Common myeloid progenitor, CD34-positive (primary cell): ENCODE data around the gene PTGR3.
A peak's percentile ranks its signal among the peaks of the same experiment; 100 is the strongest.

Source experiments
- CTCF ChIA-PET: fragments of 350-600 bp; sonication (Branson Sonifier 250); formaldehyde crosslinking; loops from one replicate; lab custom pipeline; 2021; ENCODE audit warnings: antibody characterized with exemption; lab: Charles Lee
- POLR2A ChIA-PET: fragments of 350-600 bp; sonication (Branson Sonifier 250); formaldehyde crosslinking; loops from one replicate; lab custom pipeline; 2021; ENCODE audit warnings: antibody characterized with exemption; lab: Charles Lee
- DNase-seq, 3 donors: peaks; one replicate each; pipeline versions ENCODE4 v3.0.0 to v3.0.0-alpha.2; 2013
- H3K27ac ChIP-seq, 2 experiments: 1 replicate in 1 of 2; 2 replicates in 1 of 2; pipeline ENCODE4 v1.7.0; 2013; ENCODE audit warnings: inconsistent platforms in 2 of 2, low read length in 2 of 2, mild to moderate bottlenecking in 2 of 2, low read depth in 1 of 2, moderate library complexity in 1 of 2; ENCODE audit not compliant: severe bottlenecking in 2 of 2, insufficient read depth in 1 of 2, poor library complexity in 1 of 2
- H3K27me3 ChIP-seq, 5 experiments: replicated peaks in 2 of 5; 1 replicate in 3 of 5; 2 replicates in 2 of 5; pipeline versions ENCODE4 v1.6.1 to v1.7.0; 2013; ENCODE audit warnings: low read length in 4 of 5, mild to moderate bottlenecking in 2 of 5, moderate library complexity in 2 of 5, inconsistent platforms in 1 of 5; ENCODE audit not compliant: insufficient read depth in 5 of 5, control insufficient read depth in 4 of 5
- H3K36me3 ChIP-seq, 4 experiments: 1 replicate in 2 of 4; 2 replicates in 2 of 4; pipeline versions ENCODE4 v1.6.1 to v1.7.0; 2013; ENCODE audit warnings: low read length in 3 of 4, control low read depth in 1 of 4, mild to moderate bottlenecking in 1 of 4; ENCODE audit not compliant: control insufficient read depth in 4 of 4, insufficient read depth in 4 of 4
- H3K4me1 ChIP-seq, 4 experiments: 1 replicate in 3 of 4; 2 replicates in 1 of 4; pipeline versions ENCODE4 v1.6.1 to v1.7.1; 2013; ENCODE audit warnings: low read length in 3 of 4, mild to moderate bottlenecking in 3 of 4, control low read depth in 1 of 4, inconsistent platforms in 1 of 4, moderate library complexity in 1 of 4; ENCODE audit not compliant: control insufficient read depth in 4 of 4, insufficient read depth in 4 of 4; ENCODE audit errors: control extremely low read depth in 1 of 4
- H3K4me3 ChIP-seq, 7 experiments: 1 replicate in 4 of 7; 2 replicates in 3 of 7; pipeline versions ENCODE4 v1.5.1 to v1.7.0; 2013; ENCODE audit warnings: mild to moderate bottlenecking in 7 of 7, low read length in 6 of 7, moderate library complexity in 6 of 7, inconsistent platforms in 2 of 7, low read depth in 2 of 7, control low read depth in 1 of 7; ENCODE audit not compliant: insufficient read depth in 4 of 7, control insufficient read depth in 1 of 7; ENCODE audit errors: extremely low read depth in 1 of 7
- H3K9me3 ChIP-seq, 5 experiments: 1 replicate in 4 of 5; 2 replicates in 1 of 5; pipeline versions ENCODE4 v1.6.1 to v1.7.1; 2013; ENCODE audit warnings: low read length in 4 of 5, mild to moderate bottlenecking in 2 of 5, inconsistent platforms in 1 of 5, low read depth in 1 of 5, moderate library complexity in 1 of 5; ENCODE audit not compliant: control insufficient read depth in 4 of 5, insufficient read depth in 2 of 5; ENCODE audit errors: control extremely low read depth in 1 of 5
- WGBS: methylation state at CpG from one replicate; pipeline ENCODE4 v1.1.5; 2013; ENCODE audit not compliant: insufficient coverage; 5-methylcytosine and 5-hydroxymethylcytosine counted together

PTGR3 gene

DNA sequence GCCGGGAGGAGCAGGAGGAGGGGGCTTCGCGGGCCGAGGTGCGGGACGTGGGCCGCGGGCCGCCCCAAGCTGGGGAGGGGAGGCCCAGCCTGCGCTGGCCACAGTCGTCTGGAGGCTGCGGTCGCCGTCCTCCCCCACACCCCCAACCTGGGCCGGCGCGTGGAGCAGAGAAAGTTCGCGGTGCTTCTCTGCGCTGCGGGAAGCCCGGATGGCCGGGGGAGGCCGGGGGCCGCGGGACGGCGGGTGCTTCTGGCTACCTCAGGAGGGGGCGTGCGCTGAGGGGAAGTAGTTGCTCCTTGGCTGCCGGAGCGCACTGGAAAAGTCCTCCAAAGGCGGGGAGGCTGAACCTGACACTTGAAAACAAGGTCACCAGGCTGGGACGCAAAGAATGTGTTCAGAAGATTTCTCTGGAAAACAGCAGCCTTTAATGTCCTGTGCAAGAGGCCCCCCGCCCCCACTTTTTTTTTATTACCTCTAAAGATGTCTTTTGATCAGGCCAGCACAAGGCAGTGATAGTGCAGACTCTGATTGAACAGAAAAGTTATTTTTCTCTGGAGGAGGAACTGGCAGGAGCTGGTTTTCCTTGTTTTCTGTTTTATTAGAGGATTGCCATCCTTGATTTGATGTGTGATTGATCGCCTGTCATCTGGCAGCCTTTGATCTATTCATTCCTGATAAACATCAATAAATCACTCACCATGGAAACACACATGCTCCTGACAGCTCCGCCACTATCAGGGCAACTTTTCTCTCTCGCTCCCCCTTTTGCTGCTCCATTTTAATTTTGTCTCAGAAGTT is 3.2 kb upstream of the PTGR3 start:
- peaks cover 0 to 4% (median 3%) of the 10 kb centered on the region in 4 experiments for H3K36me3 ChIP-seq
- ChIA-PET POLR2A (interaction anchor here (1.2 kb wide), 1 partner anchor 33 kb away, joined by 6 read pairs; no protein-coding TSS in a partner anchor), CTCF (interaction anchor here (1.0 to 1.1 kb wide), 2 partner anchors 10 to 14 kb away, joined by 3 to 5 read pairs; no protein-coding TSS in a partner anchor)
- H3K9me3 ChIP-seq, result no peaks in the 10 kb centered on the region
- H3K27ac ChIP-seq, result no peak overlapping the region
- peak overlapping the region; percentile 67 to 95 (median 82) for H3K4me3 ChIP-seq
- H3K27me3 ChIP-seq, result peaks cover 0 to 5% (median 0%) of the 10 kb centered on the region in 5 experiments
- 8% methylated on average over 22 of the region's 38 CpGs for WGBS
- DNase-seq, result peak in 2 of 3 donors; percentile 54 to 66
- peaks cover 10 to 43% (median 31%) of the 10 kb centered on the region in 4 experiments for H3K4me1 ChIP-seq

- 0% methylated on average over 45 of the region's 66 CpGs for WGBS
- peak in 2 of 3 donors; percentile 46 to 62 for DNase-seq
- H3K4me1 ChIP-seq, result peaks cover 10 to 46% (median 35%) of the 10 kb centered on the region in 4 experiments
- no peaks in the 10 kb centered on the region for H3K9me3 ChIP-seq
- CTCF ChIA-PET, result no interaction called here
- peaks cover 0 to 10% (median 3%) of the 10 kb centered on the region in 5 experiments for H3K27me3 ChIP-seq
- peak overlapping the region; percentile 67 to 95 (median 84) for H3K4me3 ChIP-seq
- POLR2A ChIA-PET, result interaction anchor here (1.2 kb wide), 1 partner anchor 34 kb away, joined by 6 read pairs; no protein-coding TSS in a partner anchor
- H3K27ac ChIP-seq, result no peak overlapping the region
- peaks cover 0 to 4% (median 3%) of the 10 kb centered on the region in 4 experiments for H3K36me3 ChIP-seq
These were observed 2.6 kb upstream of the PTGR3 start for GRCh38 chr18:75211626-75211952.

- Histone ChIP-seq H3K27ac (peak overlapping the region; percentile 46 to 91), H3K4me1 (peaks cover 10 to 44% (median 34%) of the 10 kb centered on the region in 4 experiments), H3K36me3 (peaks cover 0 to 4% (median 3%) of the 10 kb centered on the region in 4 experiments), H3K27me3 (peaks cover 0 to 15% (median 4%) of the 10 kb centered on the region in 5 experiments), H3K9me3 (no peaks in the 10 kb centered on the region), H3K4me3 (peak overlapping the region; percentile 79 to 95 (median 93))
- POLR2A ChIA-PET, result interaction anchor here (0.9 kb wide), 1 partner anchor 14 kb away, joined by 3 read pairs; no protein-coding TSS in a partner anchor
- CTCF ChIA-PET, result interaction anchor here (0.9 to 1.7 kb wide), 3 partner anchors 19 to 267 kb away, joined by 3 to 4 read pairs (median 3); no protein-coding TSS in a partner anchor
- WGBS, result under 1% methylated on average over 62 of the region's 64 CpGs
- DNase-seq, result peak in 2 of 3 donors; percentile 42 to 63
These were observed 2.2 kb upstream of the PTGR3 start for GRCh38 chr18:75211002-75211621.

DNA sequence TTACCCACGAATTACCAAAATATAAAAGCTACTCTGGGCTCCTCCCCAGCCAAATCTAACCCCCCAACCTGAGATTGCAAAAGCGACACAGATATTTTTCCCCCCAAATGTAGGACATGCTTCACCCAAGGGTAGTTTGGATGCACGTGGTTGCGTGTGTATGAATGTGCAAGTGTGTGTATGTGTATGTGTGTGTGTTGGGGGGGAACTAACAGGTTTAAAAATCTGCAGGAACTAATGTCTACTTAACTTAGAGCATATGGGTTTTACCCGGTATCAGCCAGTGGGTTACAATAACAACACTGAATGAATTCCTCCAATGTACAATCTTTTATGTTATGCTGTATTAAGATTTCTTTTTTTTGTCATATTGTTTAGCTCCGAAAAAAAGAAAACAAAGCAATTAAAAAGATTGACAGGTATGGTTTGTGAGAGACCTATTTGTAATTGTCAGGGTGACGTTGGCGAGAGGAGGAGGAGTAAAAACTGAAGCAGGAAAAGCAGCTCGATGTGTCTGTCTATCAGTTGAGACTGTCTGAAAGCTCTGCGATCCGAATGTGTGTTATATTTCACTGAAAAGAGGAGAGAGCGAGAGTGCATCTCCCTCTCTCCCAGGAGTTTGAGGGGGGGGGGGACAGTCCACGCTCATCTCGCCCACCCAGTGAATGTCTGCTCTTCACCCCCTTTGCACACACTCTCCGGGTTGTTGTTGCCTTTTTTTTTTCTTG is 1.5 kb upstream of the PTGR3 start, which contains the start of gene TSHZ1:
Gene TSHZ1, plus strand, starts transcription at position 524 of the 728 bp plus-strand sequence. CDS start 1,080 bp downstream, outside the sequence.
- DNase-seq, result peak; percentile 86 to 95 (median 92)
- POLR2A ChIA-PET, result interaction anchor here (0.6 to 0.9 kb wide), 3 partner anchors 15 to 1054 kb away, joined by 3 to 5 read pairs (median 3); no protein-coding TSS in a partner anchor
- 0% methylated on average over 6 of the region's 15 CpGs for WGBS

DNA sequence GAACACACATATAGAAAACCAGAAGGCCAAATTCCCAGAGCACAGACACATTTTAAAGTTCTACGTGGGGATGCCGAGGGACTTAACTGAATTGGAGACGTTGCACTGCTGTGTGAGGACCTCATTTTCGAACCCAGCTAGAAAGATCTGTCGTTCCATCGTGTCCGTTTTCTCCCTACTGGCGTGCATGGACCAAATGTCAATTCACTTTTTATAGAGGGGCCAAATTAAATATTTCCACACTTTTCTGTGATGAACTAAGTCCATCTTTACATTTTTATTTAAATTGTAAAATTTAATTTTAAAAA is 966 bp upstream of the PTGR3 start:
- POLR2A ChIA-PET, result interaction anchor here (1.0 kb wide), 1 partner anchor 10 kb away, joined by 3 read pairs; no protein-coding TSS in a partner anchor
- peaks cover 12 to 52% (median 42%) of the 10 kb centered on the region in 4 experiments for H3K4me1 ChIP-seq
- DNase-seq, result no peak

More for the DNA sequence above, 1.5 kb upstream of the PTGR3 start, which contains the start of gene TSHZ1:
- Histone ChIP-seq H3K27ac (peak within 1 kb of the TSS; percentile 71 to 91), H3K27me3 (peaks cover 0 to 22% (median 8%) of the 10 kb centered on the region in 5 experiments), H3K4me1 (peaks cover 11 to 47% (median 36%) of the 10 kb centered on the region in 4 experiments), H3K9me3 (no peaks in the 10 kb centered on the region), H3K4me3 (peak within 1 kb of the TSS; percentile 79 to 95 (median 93)), H3K36me3 (peaks cover 0 to 4% (median 2%) of the 10 kb centered on the region in 4 experiments)
- CTCF ChIA-PET, result interaction anchor here (0.6 to 1.7 kb wide), 5 partner anchors 11 to 268 kb away, joined by 3 to 5 read pairs (median 3); no protein-coding TSS in a partner anchor

GRCh38 chr18:75208836-75209128 is 157 bp downstream of the PTGR3 start:
- Histone ChIP-seq H3K27me3 (peaks cover 0 to 38% (median 10%) of the 10 kb centered on the region in 5 experiments), H3K27ac (peak overlapping the region; percentile 71 to 91), H3K36me3 (no peaks in the 10 kb centered on the region), H3K9me3 (no peaks in the 10 kb centered on the region), H3K4me3 (peak overlapping the region; percentile 71 to 95 (median 92)), H3K4me1 (peaks cover 12 to 59% (median 49%) of the 10 kb centered on the region in 4 experiments)
- CTCF ChIA-PET, result no interaction called here
- DNase-seq, result no peak
- 0% methylated on average over 32 of the region's 34 CpGs for WGBS
- POLR2A ChIA-PET, result interaction anchor here (0.8 to 1.0 kb wide), 3 partner anchors 9 to 65 kb away, joined by 3 to 6 read pairs (median 3); no protein-coding TSS in a partner anchor

More for the DNA sequence above, 966 bp upstream of the PTGR3 start:
- Histone ChIP-seq H3K36me3 (peaks cover 0 to 3% (median 0%) of the 10 kb centered on the region in 4 experiments), H3K4me3 (peak overlapping the region; percentile 71 to 95 (median 92)), H3K9me3 (no peaks in the 10 kb centered on the region), H3K27ac (peak overlapping the region; percentile 71 to 91), H3K27me3 (peaks cover 0 to 27% (median 10%) of the 10 kb centered on the region in 5 experiments)
- WGBS, result 0% methylated on average over 8 of the region's 8 CpGs
- CTCF ChIA-PET, result interaction anchor here (1.1 to 1.7 kb wide), 3 partner anchors 12 to 27 kb away, joined by 3 to 5 read pairs (median 4); no protein-coding TSS in a partner anchor
